GM19372 (cell line): Measurements from ENCODE around the gene OR4E2.
"Not testable (repeated sequence)": the region's sequence is repeated elsewhere in the genome, so short reads cannot be mapped to it uniquely, and the experiment has no call there.

Source experiments
- ATAC-seq: cut with Tn5 transposase; IDR thresholded peaks from one replicate; pipeline ENCODE4 v1.9.1; 2021; ENCODE audit warnings: mild to moderate bottlenecking, low read depth, moderate library complexity; ENCODE audit not compliant: unreplicated experiment

The OR4E2 gene

GRCh38 chr14:21694425-21694824 lies 40.8 kb downstream of the OR4E2 start:
- no peak for ATAC-seq

GRCh38 chr14:21697662-21698061 lies 44.0 kb downstream of the OR4E2 start:
- not testable (repeated sequence) for ATAC-seq

GRCh38 chr14:21698538-21698937 lies 44.9 kb downstream of the OR4E2 start:
- ATAC-seq, result not testable (repeated sequence)

- ATAC-seq, result no peak
Observed at GRCh38 chr14:21699551-21699950, 45.9 kb downstream of the OR4E2 start.

- no peak for ATAC-seq
Observed at GRCh38 chr14:21702316-21702715, 48.7 kb downstream of the OR4E2 start.

- ATAC-seq, result no peak
Observed at GRCh38 chr14:21703357-21704326, 50.0 kb downstream of the OR4E2 start.

GRCh38 chr14:21704338-21704737 lies 50.7 kb downstream of the OR4E2 start:
- no peak for ATAC-seq

- ATAC-seq, result no peak
Observed at GRCh38 chr14:21711360-21711961, 57.8 kb downstream of the OR4E2 start.

DNA sequence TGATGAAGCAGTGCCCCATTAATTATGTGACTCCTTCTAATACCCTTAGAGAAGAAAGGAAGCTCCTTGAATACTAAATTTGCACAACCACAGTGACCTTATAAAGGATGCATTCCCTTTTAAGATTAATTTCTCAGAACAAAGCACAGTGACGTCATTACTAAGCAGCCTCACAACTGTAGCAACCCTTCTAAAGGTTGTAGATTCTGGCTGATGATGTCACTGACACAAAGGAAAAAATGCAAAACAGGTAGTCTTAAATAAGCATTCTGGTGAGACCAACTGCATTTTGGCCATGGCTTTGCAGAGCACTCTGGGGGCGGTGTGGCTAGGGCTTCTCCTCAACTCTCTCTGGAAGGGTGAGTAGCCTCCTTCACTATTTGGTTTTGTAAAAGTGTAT lies 58.4 kb downstream of the OR4E2 start:
- ATAC-seq, result no peak

- ATAC-seq, result no peak
Observed at GRCh38 chr14:21714318-21714929, 60.8 kb downstream of the OR4E2 start.
